ENCODE results near the gene C1orf216.

The C1orf216 gene

DNA sequence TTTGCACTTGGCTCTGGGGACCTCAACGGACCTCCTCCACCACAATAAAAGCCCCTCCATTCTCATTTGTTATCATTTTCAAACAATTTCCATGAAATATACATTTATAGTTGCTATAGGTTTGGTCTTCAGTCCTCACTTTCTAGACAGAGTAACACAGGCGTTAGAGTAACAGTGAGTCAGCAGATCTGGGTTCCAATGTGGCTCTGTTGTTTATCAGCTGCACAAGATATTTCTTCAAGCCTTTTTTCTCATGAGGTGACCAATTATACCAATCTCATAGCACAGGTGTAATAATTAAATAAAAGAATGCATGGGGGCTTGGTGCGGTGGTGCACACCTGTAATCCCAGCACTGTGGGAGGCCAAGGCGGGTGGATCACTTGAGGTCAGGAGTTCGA, 44.6 kb downstream of the C1orf216 start:
- Histone ChIP-seq H2AFZ (ENCODE audit: low read length) (no peak overlapping the region), H3F3A (ENCODE audit: insufficient read depth, low read length) (no peaks in the 10 kb centered on the region), H4K20me1 (ENCODE audit: insufficient read depth, low read length) (no peaks in the 10 kb centered on the region), H3K9me3 (replicated peaks; ENCODE audit: insufficient read depth, low read length) (no peaks in the 10 kb centered on the region), H3K79me2 (ENCODE audit: low read length) (no peaks in the 10 kb centered on the region), H3K27me3 (replicated peaks; ENCODE audit: insufficient read depth, low read length) (no peaks in the 10 kb centered on the region), H3K4me3 (ENCODE audit: low read length) (no peak overlapping the region), H3K27ac (ENCODE audit: low read length) (no peak overlapping the region), H3K4me2 (ENCODE audit: low read depth, low read length) (no peak overlapping the region), H3K9ac (ENCODE audit: low read length) (no peak overlapping the region), H3K4me1 (ENCODE audit: low read length) (no peaks in the 10 kb centered on the region), H3K9me2 (replicated peaks; ENCODE audit: insufficient read depth, low read length) (no peaks in the 10 kb centered on the region), H3K36me3 (replicated peaks; ENCODE audit: insufficient read depth, low read length) (no peaks in the 10 kb centered on the region)
- no peak for DNase-seq
- TF ChIP-seq EZH2 (optimal IDR thresholded peaks at IDR 0.05; ENCODE audit: low read depth, low read length) = no peak
- TF ChIP-seq, protein P1, sequence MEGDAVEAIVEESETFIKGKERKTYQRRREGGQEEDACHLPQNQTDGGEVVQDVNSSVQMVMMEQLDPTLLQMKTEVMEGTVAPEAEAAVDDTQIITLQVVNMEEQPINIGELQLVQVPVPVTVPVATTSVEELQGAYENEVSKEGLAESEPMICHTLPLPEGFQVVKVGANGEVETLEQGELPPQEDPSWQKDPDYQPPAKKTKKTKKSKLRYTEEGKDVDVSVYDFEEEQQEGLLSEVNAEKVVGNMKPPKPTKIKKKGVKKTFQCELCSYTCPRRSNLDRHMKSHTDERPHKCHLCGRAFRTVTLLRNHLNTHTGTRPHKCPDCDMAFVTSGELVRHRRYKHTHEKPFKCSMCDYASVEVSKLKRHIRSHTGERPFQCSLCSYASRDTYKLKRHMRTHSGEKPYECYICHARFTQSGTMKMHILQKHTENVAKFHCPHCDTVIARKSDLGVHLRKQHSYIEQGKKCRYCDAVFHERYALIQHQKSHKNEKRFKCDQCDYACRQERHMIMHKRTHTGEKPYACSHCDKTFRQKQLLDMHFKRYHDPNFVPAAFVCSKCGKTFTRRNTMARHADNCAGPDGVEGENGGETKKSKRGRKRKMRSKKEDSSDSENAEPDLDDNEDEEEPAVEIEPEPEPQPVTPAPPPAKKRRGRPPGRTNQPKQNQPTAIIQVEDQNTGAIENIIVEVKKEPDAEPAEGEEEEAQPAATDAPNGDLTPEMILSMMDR (IDR thresholded peaks at IDR 0.05; ENCODE audit: low read length) = no peak
- no peak for TF ChIP-seq EZH2phosphoT487 (IDR thresholded peaks at IDR 0.05; ENCODE audit: low read length)

DNA sequence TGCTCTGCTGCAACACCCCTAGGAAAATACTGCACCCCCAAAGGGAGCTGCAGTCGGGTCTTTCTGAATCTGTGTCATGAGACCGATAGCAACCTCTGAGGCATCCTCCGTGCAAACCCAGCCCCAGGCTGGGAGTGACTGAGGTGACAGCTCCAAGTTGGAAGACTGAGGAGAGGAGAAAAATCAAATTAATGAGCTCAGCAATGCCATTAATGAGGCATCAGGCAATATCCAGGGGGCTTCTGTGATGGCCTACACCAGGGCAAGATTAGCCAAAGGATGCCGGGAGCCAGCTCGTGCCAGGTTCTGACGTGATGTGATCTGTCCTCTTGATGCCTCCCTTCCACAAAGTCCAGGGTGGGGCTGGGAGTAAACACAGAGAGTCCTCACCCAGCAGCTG, 46.6 kb downstream of the C1orf216 start:
- no peaks in the 10 kb centered on the region for H3K9me2 ChIP-seq (replicated peaks; ENCODE audit: insufficient read depth, low read length)
- H3K36me3 ChIP-seq (replicated peaks; ENCODE audit: insufficient read depth, low read length) = no peaks in the 10 kb centered on the region
- H3K79me2 ChIP-seq (ENCODE audit: low read length) = no peaks in the 10 kb centered on the region
- TF ChIP-seq EZH2phosphoT487 (IDR thresholded peaks at IDR 0.05; ENCODE audit: low read length) (no peak), EZH2 (optimal IDR thresholded peaks at IDR 0.05; ENCODE audit: low read depth, low read length) (no peak)
- TF ChIP-seq, protein P1 (IDR thresholded peaks at IDR 0.05; ENCODE audit: low read length) = no peak
- H4K20me1 ChIP-seq (ENCODE audit: insufficient read depth, low read length) = no peaks in the 10 kb centered on the region
- no peak overlapping the region for H3K9ac ChIP-seq (ENCODE audit: low read length)
- H3K27ac ChIP-seq (ENCODE audit: low read length) = no peak overlapping the region
- no peaks in the 10 kb centered on the region for H3K4me1 ChIP-seq (ENCODE audit: low read length)
- H3K27me3 ChIP-seq (replicated peaks; ENCODE audit: insufficient read depth, low read length) = no peaks in the 10 kb centered on the region
- no peaks in the 10 kb centered on the region for H3K9me3 ChIP-seq (replicated peaks; ENCODE audit: insufficient read depth, low read length)
- no peak overlapping the region for H3K4me2 ChIP-seq (ENCODE audit: low read depth, low read length)
- H3K4me3 ChIP-seq (ENCODE audit: low read length) = no peak overlapping the region
- H2AFZ ChIP-seq (ENCODE audit: low read length) = no peak overlapping the region
- no peaks in the 10 kb centered on the region for H3F3A ChIP-seq (ENCODE audit: insufficient read depth, low read length)
- no peak for DNase-seq

GRCh38 chr1:35668506-35668905, 50.2 kb downstream of the C1orf216 start:
- TF ChIP-seq EZH2phosphoT487 (IDR thresholded peaks at IDR 0.05; ENCODE audit: low read length) (no peak), EZH2 (optimal IDR thresholded peaks at IDR 0.05; ENCODE audit: low read depth, low read length) (no peak)
- TF ChIP-seq, protein P1 (IDR thresholded peaks at IDR 0.05; ENCODE audit: low read length) = no peak
- no peak overlapping the region for H2AFZ ChIP-seq (ENCODE audit: low read length)
- no peak for DNase-seq

More at GRCh38 chr1:35668506-35668905, 50.2 kb downstream of the C1orf216 start:
- Histone ChIP-seq H3K79me2 (ENCODE audit: low read length) (no peaks in the 10 kb centered on the region), H3K9me2 (replicated peaks; ENCODE audit: insufficient read depth, low read length) (no peaks in the 10 kb centered on the region), H3K9me3 (replicated peaks; ENCODE audit: insufficient read depth, low read length) (no peaks in the 10 kb centered on the region), H3K9ac (ENCODE audit: low read length) (no peak overlapping the region), H3F3A (ENCODE audit: insufficient read depth, low read length) (no peaks in the 10 kb centered on the region), H3K4me2 (ENCODE audit: low read depth, low read length) (no peak overlapping the region), H3K27me3 (replicated peaks; ENCODE audit: insufficient read depth, low read length) (no peaks in the 10 kb centered on the region), H3K36me3 (replicated peaks; ENCODE audit: insufficient read depth, low read length) (no peaks in the 10 kb centered on the region), H3K4me3 (ENCODE audit: low read length) (no peak overlapping the region), H3K27ac (ENCODE audit: low read length) (no peak overlapping the region), H4K20me1 (ENCODE audit: insufficient read depth, low read length) (no peaks in the 10 kb centered on the region), H3K4me1 (ENCODE audit: low read length) (no peaks in the 10 kb centered on the region)

Measured in MM.1S (cell line).